Hepatocyte (in vitro differentiated cells): Measurements from ENCODE around the gene SUGCT. TPM values are rescaled to one million over a fixed set of nuclear protein-coding genes. Genes with fewer than 3 reads are reported as not detected.
A peak's percentile ranks its signal among the peaks of the same experiment; 100 is the strongest.

Source experiments
- DNase-seq: peaks from one replicate; pipeline ENCODE4 v3.0.0-alpha.2; 2016; ENCODE audit warnings: low spot score
- H2AFZ ChIP-seq: fragments of 200-600 bp; sonication (generic); 2 replicates; pipeline ENCODE4 v1.6.0; 2016; ENCODE audit warnings: antibody characterized with exemption, mild to moderate bottlenecking
- H3K27ac ChIP-seq: fragments of 200-600 bp; sonication (generic); 2 replicates; pipeline ENCODE4 v1.5.1; 2016; ENCODE audit warnings: mild to moderate bottlenecking
- H3K27me3 ChIP-seq: fragments of 200-600 bp; sonication (generic); 2 replicates; pipeline ENCODE4 v1.6.1; 2016
- H3K36me3 ChIP-seq: fragments of 200-600 bp; sonication (generic); replicated peaks from 2 replicates; pipeline ENCODE4 v1.5.1; 2016; ENCODE audit warnings: low read depth; ENCODE audit not compliant: insufficient read depth
- H3K4me1 ChIP-seq: fragments of 200-600 bp; sonication (generic); 2 replicates; pipeline ENCODE4 v1.5.1; 2016; ENCODE audit warnings: mild to moderate bottlenecking, moderate library complexity; ENCODE audit not compliant: insufficient read depth
- H3K4me2 ChIP-seq: fragments of 200-600 bp; sonication (generic); 2 replicates; pipeline ENCODE4 v1.6.0; 2016
- H3K4me3 ChIP-seq: fragments of 200-600 bp; sonication (generic); 2 replicates; pipeline ENCODE4 v1.5.1; 2016; ENCODE audit warnings: mild to moderate bottlenecking
- H3K79me2 ChIP-seq: fragments of 200-600 bp; sonication (generic); 2 replicates; pipeline ENCODE4 v1.6.0; 2017; ENCODE audit warnings: mild to moderate bottlenecking
- H3K9me2 ChIP-seq: fragments of 200-600 bp; sonication (generic); replicated peaks from 2 replicates; pipeline ENCODE4 v1.6.0; 2017; ENCODE audit warnings: mild to moderate bottlenecking; ENCODE audit not compliant: insufficient read depth
- H3K9me3 ChIP-seq: fragments of 200-600 bp; sonication (generic); 2 replicates; pipeline ENCODE4 v1.5.1; 2016; ENCODE audit warnings: low read depth, mild to moderate bottlenecking
- H4K20me1 ChIP-seq: fragments of 200-600 bp; sonication (generic); 2 replicates; pipeline ENCODE4 v1.6.0; 2016; ENCODE audit warnings: mild to moderate bottlenecking; ENCODE audit not compliant: insufficient read depth, poor library complexity, severe bottlenecking
- CTCF ChIP-seq: fragments of 200-600 bp; sonication (generic); IDR thresholded peaks from 2 replicates; pipeline ENCODE4 v1.5.1; 2016; ENCODE audit warnings: antibody characterized with exemption, mild to moderate bottlenecking; ENCODE audit not compliant: poor library complexity
- EZH2 ChIP-seq: fragments of 200-600 bp; sonication (generic); IDR thresholded peaks from 2 replicates; pipeline ENCODE4 v1.6.1; 2016; ENCODE audit warnings: antibody characterized with exemption, mild to moderate bottlenecking, borderline replicate concordance
- EZH2phosphoT487 ChIP-seq: fragments of 200-600 bp; sonication (generic); IDR thresholded peaks from one replicate; pipeline ENCODE4 v1.6.1; 2018; ENCODE audit warnings: antibody characterized with exemption, mild to moderate bottlenecking, low read depth, moderate library complexity; ENCODE audit not compliant: unreplicated experiment, severe bottlenecking
- WGBS: methylation state at CpG from one replicate; pipeline ENCODE4 v1.1.6; 2016; ENCODE audit warnings: low lambda C conversion rate; ENCODE audit errors: missing lambda C conversion rate; 5-methylcytosine and 5-hydroxymethylcytosine counted together
- polyA plus RNA-seq: library from polyadenylated mRNA; unstranded; fragments of >200 nt; fragmentation: Nextera tagmentation; extraction: Ambion mirVana; gene quantifications from 2 replicates; pipeline ENCODE4 v1.2.1, GENCODE V29; 2016
- total RNA-seq: library from RNA; depleted of rRNA; stranded (reverse); fragments of >200 nt; gene quantifications from 2 replicates; pipeline ENCODE4 v1.2.3, GENCODE V29; 2014

The SUGCT gene
- total and polyA plus RNA-seq, 2 experiments from 2014 or later = 5.1 to 12.0 TPM

- DNase-seq = no peak
- H3K79me2 ChIP-seq = no peaks in the 10 kb centered on the region
- no peaks in the 10 kb centered on the region for H3K27me3 ChIP-seq
- H3K4me2 ChIP-seq = no peak overlapping the region
- H3K27ac ChIP-seq = no peak overlapping the region
- 88% methylated on average over 7 of the region's 7 CpGs for WGBS
- H3K36me3 ChIP-seq = no peaks in the 10 kb centered on the region
- H3K4me1 ChIP-seq = peaks cover 6% of the 10 kb centered on the region
- H3K9me2 ChIP-seq = no peaks in the 10 kb centered on the region
- H2AFZ ChIP-seq = no peak overlapping the region
- no peak for TF ChIP-seq EZH2phosphoT487
- no peak for TF ChIP-seq EZH2
- no peaks in the 10 kb centered on the region for H4K20me1 ChIP-seq
- no peaks in the 10 kb centered on the region for H3K9me3 ChIP-seq
- H3K4me3 ChIP-seq = no peak overlapping the region
Measured at GRCh38 chr7:40638545-40639320, 503.9 kb downstream of the SUGCT start.

- Histone ChIP-seq H3K4me3 (no peak overlapping the region), H3K9me2 (no peaks in the 10 kb centered on the region)
- TF ChIP-seq CTCF = no peak
- no peak for TF ChIP-seq EZH2
- no peak for TF ChIP-seq EZH2phosphoT487
Measured at GRCh38 chr7:40640566-40640965, 505.8 kb downstream of the SUGCT start.

GRCh38 chr7:40641701-40642100, 506.9 kb downstream of the SUGCT start:
- 52% methylated on average over 7 of the region's 7 CpGs for WGBS
- Histone ChIP-seq H3K4me2 (no peak overlapping the region), H3K4me1 (peaks cover 6% of the 10 kb centered on the region), H3K4me3 (no peak overlapping the region), H3K9me2 (no peaks in the 10 kb centered on the region), H3K79me2 (no peaks in the 10 kb centered on the region), H3K9me3 (no peaks in the 10 kb centered on the region), H3K36me3 (no peaks in the 10 kb centered on the region), H4K20me1 (no peaks in the 10 kb centered on the region), H2AFZ (no peak overlapping the region), H3K27ac (no peak overlapping the region), H3K27me3 (no peaks in the 10 kb centered on the region)
- DNase-seq = no peak
- no peak for TF ChIP-seq EZH2
- TF ChIP-seq EZH2phosphoT487 = no peak
- TF ChIP-seq CTCF = no peak

More at GRCh38 chr7:40640566-40640965, 505.8 kb downstream of the SUGCT start:
- H3K27me3 ChIP-seq = no peaks in the 10 kb centered on the region
- no peak overlapping the region for H2AFZ ChIP-seq
- no peaks in the 10 kb centered on the region for H3K79me2 ChIP-seq
- no peaks in the 10 kb centered on the region for H3K36me3 ChIP-seq
- H3K27ac ChIP-seq = no peak overlapping the region
- peak; percentile 34 for DNase-seq
- H3K4me1 ChIP-seq = peaks cover 6% of the 10 kb centered on the region
- no peaks in the 10 kb centered on the region for H3K9me3 ChIP-seq
- WGBS = 52% methylated on average over 3 of the region's 3 CpGs
- peak overlapping the region; percentile 11 for H3K4me2 ChIP-seq
- H4K20me1 ChIP-seq = no peaks in the 10 kb centered on the region

- Histone ChIP-seq H2AFZ (no peak overlapping the region), H3K36me3 (no peaks in the 10 kb centered on the region), H3K79me2 (no peaks in the 10 kb centered on the region), H3K27ac (no peak overlapping the region), H3K27me3 (no peaks in the 10 kb centered on the region), H3K4me3 (no peak overlapping the region), H3K9me3 (no peaks in the 10 kb centered on the region), H3K4me2 (no peak overlapping the region), H3K9me2 (no peaks in the 10 kb centered on the region), H3K4me1 (peaks cover 6% of the 10 kb centered on the region), H4K20me1 (no peaks in the 10 kb centered on the region)
- no peak for DNase-seq
- no peak for TF ChIP-seq EZH2phosphoT487
- no peak for TF ChIP-seq CTCF
- no peak for TF ChIP-seq EZH2
- WGBS = 71% methylated on average over 7 of the region's 7 CpGs
Measured at GRCh38 chr7:40643664-40644063, 508.9 kb downstream of the SUGCT start.
